Kidney tubule cell (primary cell): ENCODE data around the gene ALDH7A1.
"Not testable (repeated sequence)": the region's sequence is repeated elsewhere in the genome, so short reads cannot be mapped to it uniquely, and the experiment has no call there.

Experiments used
- DNase-seq: peaks from one replicate; pipeline ENCODE4 v3.0.0-alpha.2; 2018; ENCODE audit warnings: low spot score

Gene ALDH7A1

GRCh38 chr5:126595486-126596083, 566 bp upstream of the ALDH7A1 start:
- no peak for DNase-seq

DNA sequence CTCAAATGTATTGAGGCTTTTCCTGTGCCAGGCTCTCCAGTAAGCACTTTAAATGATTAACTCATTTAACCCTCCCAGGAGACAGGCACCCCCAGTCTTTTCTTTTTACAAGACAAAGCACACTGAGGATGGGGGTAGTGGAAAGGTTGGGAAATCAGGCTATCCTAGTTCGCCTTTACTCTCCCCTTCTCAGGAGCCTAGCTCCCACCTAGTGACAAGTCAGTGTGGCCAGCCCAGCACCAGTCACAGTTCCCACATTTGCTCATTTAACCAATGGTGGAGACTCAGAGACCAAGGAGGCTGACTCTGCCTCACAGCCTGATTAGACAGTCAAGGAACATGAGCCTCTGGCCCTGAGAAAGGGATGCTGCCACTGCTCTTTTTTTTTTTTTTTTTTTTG, 3.5 kb downstream of the ALDH7A1 start:
- peak; percentile 7 for DNase-seq

- DNase-seq = no peak
These were observed 5.3 kb downstream of the ALDH7A1 start for GRCh38 chr5:126589536-126590297.

- no peak for DNase-seq
These were observed 7.2 kb downstream of the ALDH7A1 start for GRCh38 chr5:126587551-126588390.

- no peak for DNase-seq
These were observed 11.3 kb downstream of the ALDH7A1 start for GRCh38 chr5:126583761-126584160.

DNA sequence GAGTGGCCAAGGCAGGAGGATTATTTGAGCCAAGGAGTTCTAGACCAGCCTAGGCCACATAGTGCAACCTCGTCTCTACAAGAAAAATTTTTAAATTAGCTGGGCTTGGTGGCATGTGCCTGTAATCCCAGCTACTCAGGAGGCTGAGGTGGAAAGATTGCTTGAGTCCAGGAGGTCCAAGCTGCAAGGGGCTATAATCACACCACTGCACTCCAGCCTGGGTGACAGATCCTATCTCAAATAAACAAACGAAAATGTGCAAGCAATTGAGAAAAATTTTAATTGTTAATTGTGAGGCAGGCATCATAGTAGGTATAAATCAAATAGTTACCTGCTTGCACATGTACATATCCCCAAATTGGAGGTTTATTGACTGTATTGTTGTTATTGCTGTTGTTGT, 15.3 kb downstream of the ALDH7A1 start:
- DNase-seq = no peak

- DNase-seq = no peak
These were observed 17.6 kb downstream of the ALDH7A1 start for GRCh38 chr5:126577415-126577814.

GRCh38 chr5:126576974-126577373, 18.0 kb downstream of the ALDH7A1 start:
- DNase-seq = no peak

DNA sequence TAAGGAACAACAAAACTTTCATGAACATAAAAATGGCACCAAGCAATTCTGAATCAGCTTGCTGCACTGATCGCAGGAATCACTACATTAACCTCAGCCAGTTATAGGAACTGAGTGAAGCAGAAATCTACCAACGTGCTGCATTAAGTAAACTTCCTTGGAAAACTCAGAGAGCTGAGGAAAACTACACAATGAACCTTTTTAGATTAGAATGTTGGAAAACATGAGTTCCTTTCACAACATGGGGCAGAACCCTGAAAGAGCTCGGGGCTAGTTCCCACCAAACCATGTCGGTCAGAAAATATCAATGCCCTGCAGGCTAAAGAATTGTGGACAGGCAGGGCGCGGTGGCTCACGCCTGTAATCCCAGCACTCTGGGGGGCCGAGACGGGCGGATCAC, 19.4 kb downstream of the ALDH7A1 start:
- no peak for DNase-seq

- peak; percentile 10 for DNase-seq
These were observed 26.7 kb downstream of the ALDH7A1 start for GRCh38 chr5:126568206-126568755.

DNA sequence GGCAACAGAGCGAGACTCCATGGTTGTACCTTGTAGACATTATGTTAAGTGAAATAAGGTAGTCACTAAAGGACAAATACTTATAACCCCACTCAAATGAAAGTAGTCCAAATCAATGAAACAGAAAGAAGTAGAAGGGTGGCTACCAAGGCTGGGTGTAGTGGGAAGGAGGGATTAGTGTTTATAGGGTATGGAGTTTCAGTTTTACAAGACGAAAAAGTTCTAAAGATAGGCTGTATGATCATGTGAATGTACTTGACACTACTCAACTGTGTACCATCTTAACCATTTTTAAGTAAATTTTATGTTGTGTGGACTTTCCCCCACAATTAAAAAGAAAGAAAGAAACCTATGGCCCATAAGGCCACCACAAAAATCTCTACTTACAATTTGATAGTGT, 32.2 kb downstream of the ALDH7A1 start:
- no peak for DNase-seq

DNA sequence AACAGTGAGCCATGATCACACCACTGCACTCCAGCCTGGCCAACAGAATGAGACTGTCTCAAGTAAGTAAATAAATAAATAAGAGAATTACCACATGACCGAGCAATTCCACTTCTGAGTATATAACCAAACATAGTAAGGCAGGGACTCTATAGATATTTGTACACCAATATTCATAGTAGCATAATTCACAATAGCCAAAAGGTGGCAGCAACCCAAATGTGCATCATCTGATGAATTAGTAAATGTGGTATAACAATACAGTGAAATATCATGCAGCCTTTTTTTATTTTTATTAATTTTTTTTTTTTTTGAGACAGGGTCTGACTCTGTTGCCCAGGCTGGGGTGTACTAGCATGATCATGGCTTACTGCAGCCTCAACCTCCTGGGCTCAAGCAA, 33.1 kb downstream of the ALDH7A1 start:
- no peak for DNase-seq

DNA sequence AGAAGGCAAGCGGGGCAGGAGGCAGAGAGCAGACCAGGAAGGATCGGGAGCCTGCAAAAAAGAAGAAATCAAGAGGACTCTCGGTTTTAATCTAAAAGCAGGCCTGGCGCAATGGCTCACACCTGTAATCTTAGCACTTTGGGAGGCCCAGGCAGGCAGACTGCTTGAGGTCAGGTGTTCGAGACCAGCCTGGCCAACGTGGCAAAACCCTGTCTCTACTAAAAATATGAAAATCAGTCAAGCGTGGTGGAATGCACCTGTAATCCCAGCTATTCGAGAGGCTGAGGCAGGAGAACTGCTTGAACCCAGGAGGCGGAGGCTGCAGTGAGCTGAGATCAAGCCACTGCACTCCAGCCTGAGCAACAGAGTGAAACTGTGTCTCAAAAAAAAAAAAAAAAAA, 39.9 kb downstream of the ALDH7A1 start:
- not testable (repeated sequence) for DNase-seq

- no peak for DNase-seq
These were observed 42.4 kb downstream of the ALDH7A1 start for GRCh38 chr5:126552614-126553013.

GRCh38 chr5:126544087-126544740, 50.8 kb downstream of the ALDH7A1 start:
- DNase-seq = peak; percentile 56

DNA sequence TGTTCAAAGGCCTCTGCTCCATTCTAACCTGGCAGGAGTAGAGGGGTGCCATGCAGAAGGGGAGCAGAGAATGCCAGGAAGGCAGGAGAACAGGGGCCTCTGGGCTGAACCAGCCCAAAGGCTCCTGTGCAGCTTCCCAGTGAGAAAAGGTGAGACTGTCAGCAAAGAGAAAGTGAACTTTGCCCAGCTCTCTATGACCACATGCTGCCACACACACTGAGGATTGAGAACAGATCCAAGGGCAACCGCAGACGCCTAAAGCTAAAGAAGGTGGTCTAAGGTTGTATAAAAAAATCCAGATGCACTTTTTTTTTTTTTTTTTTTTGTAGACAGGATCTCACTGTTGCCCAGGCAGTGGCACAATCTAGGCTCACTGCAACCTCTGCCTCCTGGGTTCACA, 51.4 kb downstream of the ALDH7A1 start:
- DNase-seq = no peak

GRCh38 chr5:126543009-126543408, 52.0 kb downstream of the ALDH7A1 start:
- no peak for DNase-seq

- no peak for DNase-seq
These were observed 52.6 kb downstream of the ALDH7A1 start for GRCh38 chr5:126542441-126542840.

DNA sequence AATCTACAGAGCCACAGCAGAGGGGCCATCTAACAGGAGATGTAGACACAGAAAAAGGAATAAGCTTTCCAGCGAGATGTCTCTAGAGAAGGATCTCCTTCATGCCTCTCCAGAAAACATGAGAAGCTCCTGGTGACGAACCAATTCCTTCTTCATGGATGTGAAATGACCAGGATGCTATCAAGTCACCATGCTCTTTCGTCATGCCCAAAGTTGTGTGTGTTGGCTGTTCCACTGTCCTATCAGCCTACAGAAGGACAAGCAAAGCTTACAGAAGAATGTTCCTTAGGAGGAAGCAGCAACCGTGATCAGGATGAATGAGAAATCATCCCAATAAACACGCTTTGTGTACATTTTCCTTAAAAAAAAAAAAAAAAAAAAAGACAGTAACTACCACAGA, 54.4 kb downstream of the ALDH7A1 start:
- no peak for DNase-seq

DNA sequence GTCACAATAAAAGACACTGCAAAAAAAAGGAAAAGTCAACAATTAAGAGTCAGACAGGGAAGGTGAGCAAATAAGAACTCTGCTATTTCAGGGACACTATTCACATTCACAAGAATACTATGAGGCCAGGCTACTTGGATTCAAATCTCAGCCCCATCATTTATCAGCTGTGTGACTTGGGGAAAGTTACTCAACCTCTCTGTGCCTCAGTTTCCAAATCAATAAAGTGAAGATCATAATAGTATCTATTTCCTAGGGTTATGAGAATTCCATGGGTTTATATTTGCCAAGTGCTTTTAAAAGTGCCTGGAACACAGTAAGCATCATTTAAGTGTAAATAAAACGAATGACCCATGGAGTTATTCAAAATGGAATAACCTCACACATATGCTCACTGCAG, 56.4 kb downstream of the ALDH7A1 start:
- no peak for DNase-seq

GRCh38 chr5:126536874-126537273, 58.1 kb downstream of the ALDH7A1 start:
- DNase-seq = no peak
